Activated T-helper 1 cell treated with anti-CD3 and anti-CD28 coated beads, Interleukin-12 subunit alpha, Interleukin-12 subunit beta, Interleukin-2, Interleukin-4 antibody, amounts not matched to agents 30 ng/mL and 10 ng/mL and 1 ng/mL, durations not matched to agents 14 hours and 24 hours and 36 hours (primary cell): ENCODE data around the gene SRRT. TPM values are rescaled to one million over a fixed set of nuclear protein-coding genes. Genes with fewer than 3 reads are reported as not detected.
A peak's percentile ranks its signal among the peaks of the same experiment; 100 is the strongest.

Experiments used
- DNase-seq: peaks from one replicate; pipeline ENCODE4 v3.0.0; 2021; ENCODE audit warnings: low spot score
- H3K27ac Mint-ChIP-seq: one replicate; pipeline ENCODE4 v1.8.0; 2021; ENCODE audit warnings: mild to moderate bottlenecking, mixed read lengths
- H3K27me3 Mint-ChIP-seq: one replicate; pipeline ENCODE4 v1.8.0; 2022; ENCODE audit warnings: mild to moderate bottlenecking, moderate library complexity, mixed read lengths; ENCODE audit not compliant: insufficient read depth
- H3K36me3 Mint-ChIP-seq: one replicate; pipeline ENCODE4 v1.8.0; 2021; ENCODE audit warnings: low read depth, mixed read lengths
- H3K4me1 Mint-ChIP-seq: one replicate; pipeline ENCODE4 v1.8.0; 2021; ENCODE audit warnings: low read depth, mixed read lengths
- H3K4me3 Mint-ChIP-seq: one replicate; pipeline ENCODE4 v1.8.0; 2021; ENCODE audit warnings: mild to moderate bottlenecking, moderate library complexity, mixed read lengths
- H3K9me3 Mint-ChIP-seq: one replicate; pipeline ENCODE4 v1.8.0; 2021; ENCODE audit warnings: mixed read lengths
- intact Hi-C: fragments of 100-400 bp; cut with micrococcal nuclease; formaldehyde crosslinking; loops from one replicate; pipeline ENCODE4 v1.15.1; 2024
- total RNA-seq: library from RNA; stranded (reverse); gene quantifications from 2 replicates; pipeline ENCODE4 v1.2.3, GENCODE V29; 2022

The SRRT gene
- total RNA-seq, 1 donor from 2014 or later, result 306 TPM

DNA sequence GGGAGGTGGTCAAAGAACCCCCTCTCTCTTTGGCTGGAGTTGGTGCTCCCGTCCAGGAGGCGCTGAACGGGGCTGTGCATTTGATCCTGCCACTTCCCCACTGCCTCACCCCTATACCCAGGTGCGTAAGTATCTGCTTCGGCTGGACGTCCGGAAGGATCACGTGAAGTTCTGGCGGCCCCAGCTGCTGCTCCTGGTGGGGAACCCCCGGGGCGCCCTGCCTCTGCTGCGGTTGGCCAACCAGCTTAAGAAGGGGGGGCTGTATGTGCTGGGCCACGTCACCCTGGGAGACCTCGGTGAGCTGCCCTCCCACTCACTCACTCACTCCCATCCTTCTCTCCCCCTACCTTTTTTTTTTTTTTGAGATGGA, 13.3 kb upstream of the SRRT start:
- peaks cover under 1% of the 10 kb centered on the region for H3K4me1 Mint-ChIP-seq
- peaks cover 36% of the 10 kb centered on the region for H3K36me3 Mint-ChIP-seq
- no peak overlapping the region for H3K4me3 Mint-ChIP-seq
- intact Hi-C loops, result no loop called here
- no peaks in the 10 kb centered on the region for H3K9me3 Mint-ChIP-seq
- no peak overlapping the region for H3K27ac Mint-ChIP-seq
- H3K27me3 Mint-ChIP-seq, result no peaks in the 10 kb centered on the region
- DNase-seq, result no peak

DNA sequence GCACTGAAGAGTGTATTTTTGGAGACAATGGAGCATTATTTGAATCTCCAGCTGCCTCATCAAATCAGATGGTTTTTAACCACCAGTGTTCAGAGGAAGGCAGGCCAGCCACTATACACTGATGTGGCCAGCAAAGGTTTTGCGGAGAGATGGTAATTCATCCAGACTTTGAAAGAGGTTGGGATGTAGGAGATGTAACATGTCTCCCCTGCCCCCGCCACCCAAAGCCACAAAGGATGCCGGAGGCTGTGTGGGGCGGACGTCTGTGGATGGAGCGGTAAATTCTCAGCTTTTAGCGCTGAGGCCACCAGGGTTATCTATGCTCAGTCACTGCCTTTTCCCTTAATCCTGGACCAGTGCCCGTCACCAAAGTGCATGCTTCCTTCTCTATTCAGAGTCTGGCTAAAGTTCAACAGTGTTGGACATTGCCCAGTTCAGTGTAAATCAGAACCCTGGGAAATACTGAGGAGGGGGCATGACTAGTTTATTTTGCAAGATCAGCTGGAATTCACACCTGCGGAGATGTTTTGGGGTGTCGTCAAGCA, 11.4 kb upstream of the SRRT start:
- DNase-seq, result no peak
- Mint-ChIP-seq H3K27me3 (peaks cover 2% of the 10 kb centered on the region), H3K9me3 (no peaks in the 10 kb centered on the region), H3K4me1 (peaks cover 12% of the 10 kb centered on the region), H3K4me3 (no peak overlapping the region), H3K27ac (no peak overlapping the region), H3K36me3 (peaks cover 33% of the 10 kb centered on the region)
- intact Hi-C loops, result no loop called here

DNA sequence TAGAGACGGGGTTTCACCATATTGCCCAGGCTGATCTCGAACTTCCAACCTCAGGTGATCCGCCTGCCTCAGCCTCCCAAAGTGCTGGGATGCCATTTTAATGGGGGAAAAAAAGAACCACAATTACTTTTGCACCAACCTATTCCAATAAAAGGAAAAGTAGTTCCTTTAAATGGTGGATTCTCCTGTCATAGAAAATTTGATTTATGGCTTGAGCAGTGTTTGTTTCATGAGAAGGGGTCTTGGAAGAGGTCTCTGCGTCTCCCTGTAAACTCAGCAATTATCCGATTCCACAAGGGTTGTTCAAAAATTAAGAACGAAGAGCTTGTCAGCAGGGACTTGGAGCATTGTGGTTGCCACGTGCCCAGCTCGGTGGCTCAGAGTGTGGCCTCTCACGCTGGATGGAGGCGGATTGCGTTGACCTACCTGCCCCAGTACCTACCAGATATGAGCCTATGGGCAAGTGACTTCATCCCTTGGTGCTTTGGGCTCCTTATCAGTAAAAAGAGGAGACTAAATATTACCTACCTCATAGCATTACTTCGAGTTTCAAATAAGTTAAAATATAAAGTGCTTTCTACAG, 10.5 kb upstream of the SRRT start:
- DNase-seq, result no peak
- Mint-ChIP-seq H3K36me3 (peaks cover 33% of the 10 kb centered on the region), H3K9me3 (no peaks in the 10 kb centered on the region), H3K4me3 (no peak overlapping the region), H3K27me3 (peaks cover 2% of the 10 kb centered on the region), H3K27ac (no peak overlapping the region), H3K4me1 (peaks cover 12% of the 10 kb centered on the region)
- intact Hi-C loops, result no loop called here

DNA sequence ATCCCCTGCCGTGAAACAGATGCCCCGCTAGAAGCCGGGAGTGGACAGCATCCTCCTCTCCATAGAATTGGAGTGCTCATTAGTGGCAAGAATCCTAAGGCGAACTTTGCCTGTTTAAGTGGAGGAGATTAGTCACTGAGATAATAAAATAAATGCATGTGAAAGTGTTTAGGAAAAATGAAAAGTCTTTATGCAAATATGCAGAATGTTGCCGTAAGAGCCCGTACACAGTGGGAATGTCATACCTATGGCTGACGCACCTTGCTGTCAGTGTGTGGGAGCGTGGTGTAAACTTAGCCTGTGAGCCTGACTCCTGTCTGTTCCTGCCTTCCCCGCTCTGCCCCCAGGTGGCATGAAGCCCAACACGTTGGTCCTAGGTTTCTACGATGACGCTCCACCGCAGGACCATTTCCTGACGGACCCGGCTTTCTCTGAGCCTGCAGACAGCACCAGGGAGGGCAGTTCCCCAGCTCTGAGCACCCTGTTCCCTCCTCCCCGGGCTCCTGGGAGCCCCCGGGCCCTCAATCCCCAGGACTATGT, 9.5 kb upstream of the SRRT start:
- DNase-seq, result no peak
- H3K4me1 Mint-ChIP-seq, result peaks cover 12% of the 10 kb centered on the region
- intact Hi-C loops, result loop anchor here (5.0 kb wide), 1 partner anchor 593 kb away; no protein-coding TSS in a partner anchor
- H3K27ac Mint-ChIP-seq, result no peak overlapping the region
- H3K4me3 Mint-ChIP-seq, result peak overlapping the region; percentile 30
- peaks cover 2% of the 10 kb centered on the region for H3K27me3 Mint-ChIP-seq
- H3K9me3 Mint-ChIP-seq, result no peaks in the 10 kb centered on the region
- peaks cover 30% of the 10 kb centered on the region for H3K36me3 Mint-ChIP-seq

DNA sequence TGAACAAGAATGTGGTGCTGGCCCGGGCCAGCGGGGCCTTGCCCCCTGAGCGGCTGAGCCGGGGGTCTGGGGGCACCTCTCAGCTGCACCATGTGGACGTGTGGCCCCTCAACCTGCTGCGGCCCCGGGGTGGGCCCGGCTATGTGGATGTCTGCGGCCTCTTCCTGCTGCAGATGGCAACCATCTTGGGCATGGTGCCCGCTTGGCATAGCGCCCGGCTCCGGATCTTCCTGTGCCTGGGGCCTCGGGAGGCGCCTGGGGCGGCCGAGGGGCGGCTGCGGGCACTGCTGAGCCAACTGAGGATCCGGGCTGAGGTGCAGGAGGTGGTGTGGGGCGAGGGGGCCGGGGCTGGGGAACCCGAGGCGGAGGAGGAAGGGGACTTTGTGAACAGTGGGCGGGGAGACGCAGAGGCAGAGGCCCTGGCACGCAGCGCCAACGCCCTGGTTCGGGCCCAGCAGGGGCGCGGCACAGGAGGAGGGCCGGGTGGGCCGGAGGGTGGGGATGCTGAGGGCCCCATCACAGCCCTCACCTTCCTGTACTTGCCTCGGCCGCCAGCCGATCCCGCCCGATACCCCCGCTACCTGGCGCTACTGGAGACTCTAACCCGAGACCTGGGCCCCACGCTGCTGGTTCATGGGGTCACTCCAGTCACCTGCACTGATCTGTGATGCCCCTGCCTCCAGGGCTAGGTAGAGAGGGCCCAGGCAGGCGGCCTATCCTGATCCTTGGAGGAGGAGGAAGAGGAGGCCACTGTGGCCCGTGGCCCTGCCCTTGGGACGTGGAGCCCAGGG, 8.8 kb upstream of the SRRT start:
- intact Hi-C loops, result loop anchor here (5.0 kb wide), 1 partner anchor 594 kb away; no protein-coding TSS in a partner anchor
- Mint-ChIP-seq H3K4me3 (peak overlapping the region; percentile 91), H3K36me3 (peaks cover 31% of the 10 kb centered on the region), H3K4me1 (peaks cover 12% of the 10 kb centered on the region), H3K9me3 (no peaks in the 10 kb centered on the region), H3K27ac (peak overlapping the region; percentile 90), H3K27me3 (peaks cover 2% of the 10 kb centered on the region)
- no peak for DNase-seq

DNA sequence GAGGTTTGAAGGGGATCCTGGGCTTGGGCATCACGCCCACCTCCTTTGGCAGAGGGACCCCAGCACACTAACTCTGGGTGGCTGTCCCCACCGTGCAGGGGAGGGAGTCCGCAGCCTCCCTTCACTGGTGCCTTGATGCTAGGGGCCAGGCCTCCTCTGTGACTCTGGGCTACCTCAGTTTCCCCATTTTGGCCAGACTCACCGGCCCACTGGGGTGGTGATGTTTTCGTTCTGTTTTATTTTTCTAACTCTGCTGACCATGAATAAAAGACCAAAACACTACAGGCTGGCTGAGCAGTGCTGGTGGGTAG, 8.2 kb upstream of the SRRT start:
- Mint-ChIP-seq H3K4me1 (peaks cover 12% of the 10 kb centered on the region), H3K9me3 (no peaks in the 10 kb centered on the region), H3K27ac (peak overlapping the region; percentile 90), H3K27me3 (peaks cover 2% of the 10 kb centered on the region), H3K4me3 (peak overlapping the region; percentile 91), H3K36me3 (peaks cover 34% of the 10 kb centered on the region)
- no peak for DNase-seq
- intact Hi-C loops, result loop anchor here (1.0 to 5.0 kb wide), 3 partner anchors 9 to 594 kb away; partner anchors contain the start of genes SLC12A9 and SRRT

DNA sequence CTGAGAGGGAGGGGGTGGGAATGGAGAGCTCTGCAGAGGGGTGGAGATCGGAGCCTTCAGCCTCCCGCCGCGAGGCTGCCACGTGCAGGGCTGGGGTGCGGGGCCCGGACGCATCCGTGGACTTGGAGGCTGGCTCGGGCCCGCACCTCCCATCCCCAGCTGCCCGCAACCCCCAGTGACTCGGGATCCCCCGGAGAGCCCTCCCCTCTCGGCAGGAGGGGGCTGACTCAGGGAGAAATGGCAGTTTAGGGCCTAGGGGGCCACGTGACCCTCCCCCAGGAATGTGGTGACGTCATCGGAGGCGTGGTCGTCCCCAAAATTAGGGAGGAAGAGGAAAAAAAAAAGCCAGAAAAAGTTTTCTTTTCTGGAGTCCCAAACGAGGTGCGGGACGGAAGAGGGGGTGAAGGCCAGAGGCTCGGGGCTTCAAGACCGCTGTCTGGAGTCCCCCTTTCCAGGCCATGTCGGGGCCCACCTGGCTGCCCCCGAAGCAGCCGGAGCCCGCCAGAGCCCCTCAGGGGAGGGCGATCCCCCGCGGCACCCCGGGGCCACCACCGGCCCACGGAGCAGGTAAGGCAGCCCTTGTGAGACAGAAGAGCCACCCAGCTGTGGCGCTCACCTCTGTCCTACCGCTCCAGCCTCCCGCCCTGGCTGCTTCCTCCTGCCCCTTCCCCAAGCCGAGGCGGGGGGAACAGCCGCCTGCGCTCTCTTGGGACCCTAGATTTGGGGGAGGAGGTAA, 7.7 kb upstream of the SRRT start, which contains the start of gene TRIP6:
TRIP6 (plus strand) TSS at position 348 of the 736 bp plus-strand sequence; CDS start at position 459, 111 bp downstream.
- peaks cover 34% of the 10 kb centered on the region for H3K36me3 Mint-ChIP-seq
- peak within 1 kb of the TSS; percentile 91 for H3K4me3 Mint-ChIP-seq
- peak; percentile 43 for DNase-seq
- intact Hi-C loops, result loop anchor here (1.0 to 5.0 kb wide), 3 partner anchors 8 to 595 kb away; partner anchors contain the start of genes SLC12A9 and SRRT
- H3K27me3 Mint-ChIP-seq, result peaks cover 2% of the 10 kb centered on the region
- peak within 1 kb of the TSS; percentile 90 for H3K27ac Mint-ChIP-seq
- H3K9me3 Mint-ChIP-seq, result no peaks in the 10 kb centered on the region
- H3K4me1 Mint-ChIP-seq, result peaks cover 12% of the 10 kb centered on the region

DNA sequence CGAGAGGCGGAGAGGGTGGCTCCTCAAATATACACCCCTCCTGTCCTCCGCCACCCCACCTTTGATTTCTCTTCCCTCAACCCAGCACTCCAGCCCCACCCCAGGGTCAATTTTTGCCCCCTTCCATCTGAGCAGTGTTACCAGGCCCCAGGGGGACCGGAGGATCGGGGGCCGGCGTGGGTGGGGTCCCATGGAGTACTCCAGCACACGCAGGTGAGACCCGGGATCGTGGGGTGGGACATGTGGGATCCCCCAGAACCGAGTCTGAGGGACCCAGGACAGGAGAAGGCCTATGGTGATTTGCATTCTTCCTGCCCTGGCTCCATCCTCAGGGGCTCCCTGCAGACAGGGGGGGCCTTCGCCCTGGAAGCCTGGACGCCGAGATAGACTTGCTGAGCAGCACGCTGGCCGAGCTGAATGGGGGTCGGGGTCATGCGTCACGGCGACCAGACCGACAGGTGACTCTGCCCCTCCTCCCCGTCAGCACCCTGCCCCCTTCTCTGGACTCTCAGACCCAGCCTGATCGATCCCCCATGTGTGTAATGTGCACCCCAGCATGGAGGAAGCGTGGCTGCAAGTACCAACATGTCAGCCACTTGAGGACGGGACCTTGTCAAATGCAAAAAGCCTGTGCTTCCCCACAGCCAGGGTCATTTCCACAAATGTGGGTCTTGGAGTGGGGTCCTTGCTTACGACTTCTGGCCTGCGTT, 7.0 kb upstream of the SRRT start:
- intact Hi-C loops, result loop anchor here (1.0 to 5.0 kb wide), 3 partner anchors 7 to 596 kb away; partner anchors contain the start of genes SLC12A9 and SRRT
- no peak for DNase-seq
- Mint-ChIP-seq H3K4me1 (peaks cover 12% of the 10 kb centered on the region), H3K27ac (peak overlapping the region; percentile 73), H3K36me3 (peaks cover 33% of the 10 kb centered on the region), H3K4me3 (peak overlapping the region; percentile 91), H3K9me3 (no peaks in the 10 kb centered on the region), H3K27me3 (peaks cover 2% of the 10 kb centered on the region)

DNA sequence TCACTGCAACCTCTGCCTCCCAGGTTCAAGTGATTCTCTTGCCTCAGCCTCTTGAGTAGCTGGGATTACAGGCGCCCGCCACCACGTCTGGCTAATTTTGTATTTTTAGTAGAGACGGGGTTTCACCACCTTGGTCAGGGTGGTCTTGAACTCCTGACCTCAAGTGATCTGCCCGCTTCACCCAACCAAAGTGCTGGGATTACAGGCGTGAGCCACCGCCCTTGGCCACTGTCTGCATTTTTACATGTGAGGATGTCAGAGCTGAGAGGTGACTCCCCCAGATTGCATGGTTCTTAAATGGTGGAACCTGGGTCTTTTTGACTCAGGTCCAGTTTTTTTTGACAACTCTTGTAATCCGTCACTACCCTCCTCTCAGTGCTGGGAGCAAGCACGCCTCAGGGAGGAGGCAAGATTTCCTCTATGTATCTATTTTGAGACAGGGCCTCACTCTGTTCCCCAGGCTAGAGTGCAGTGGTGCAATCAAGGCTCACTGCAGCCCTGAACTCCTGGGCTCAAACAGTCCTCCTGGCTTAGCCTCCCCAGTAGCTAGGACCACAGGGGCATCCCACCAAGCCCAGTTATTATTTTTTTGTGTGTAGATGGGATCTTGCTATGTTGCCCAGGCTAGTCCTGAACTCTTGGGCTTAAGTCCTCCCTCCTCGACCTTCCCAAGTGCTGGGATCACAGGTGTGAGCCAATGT, 1.2 kb upstream of the SRRT start:
- Mint-ChIP-seq H3K9me3 (no peaks in the 10 kb centered on the region), H3K4me3 (peak overlapping the region; percentile 98), H3K36me3 (peaks cover 59% of the 10 kb centered on the region), H3K4me1 (peaks cover 34% of the 10 kb centered on the region), H3K27ac (peak overlapping the region; percentile 97), H3K27me3 (no peaks in the 10 kb centered on the region)
- no peak for DNase-seq
- intact Hi-C loops, result loop anchor here (2.0 kb wide), 2 partner anchors 287 to 379 kb away; partner anchors contain the start of genes FBXO24 and LRCH4

DNA sequence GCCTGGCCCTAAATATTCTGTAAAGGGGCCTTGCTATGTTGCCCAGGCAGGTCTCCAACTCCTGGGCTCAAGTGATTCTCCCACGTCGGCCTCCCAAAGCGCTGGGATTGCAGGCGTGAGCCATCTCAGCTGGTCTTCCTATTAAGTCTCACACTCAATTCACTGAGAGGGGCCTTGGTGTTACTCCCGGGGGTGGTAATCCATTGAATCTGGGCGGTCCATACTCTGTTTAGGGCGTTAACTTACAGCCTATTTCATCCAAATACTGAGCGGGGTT, 665 bp upstream of the SRRT start:
- Mint-ChIP-seq H3K4me3 (peak overlapping the region; percentile 98), H3K27me3 (no peaks in the 10 kb centered on the region), H3K4me1 (peaks cover 37% of the 10 kb centered on the region), H3K36me3 (peaks cover 59% of the 10 kb centered on the region), H3K9me3 (no peaks in the 10 kb centered on the region), H3K27ac (peak overlapping the region; percentile 97)
- intact Hi-C loops, result loop anchor here (2.0 kb wide), 2 partner anchors 287 to 379 kb away; partner anchors contain the start of genes FBXO24 and LRCH4
- DNase-seq, result no peak

DNA sequence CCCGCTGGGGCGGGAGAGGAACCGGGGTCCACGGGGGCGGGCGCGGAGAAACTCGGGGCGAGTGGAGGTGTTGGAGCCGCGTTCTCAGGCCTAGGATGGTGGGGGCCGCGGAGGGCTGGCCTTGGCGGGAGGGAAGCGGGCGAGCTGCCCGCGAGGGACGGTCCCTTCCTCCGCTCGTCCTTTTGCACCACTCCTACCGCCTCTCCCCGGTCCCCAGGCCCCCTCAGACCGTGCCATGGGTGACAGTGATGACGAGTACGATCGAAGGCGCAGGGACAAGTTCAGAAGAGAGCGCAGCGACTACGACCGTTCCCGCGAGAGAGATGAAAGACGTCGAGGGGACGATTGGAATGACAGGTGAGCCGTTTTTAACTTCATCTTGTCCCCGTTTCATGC, 451 bp downstream of the SRRT start:
- Mint-ChIP-seq H3K27me3 (no peaks in the 10 kb centered on the region), H3K4me1 (peaks cover 44% of the 10 kb centered on the region), H3K27ac (peak overlapping the region; percentile 97), H3K4me3 (peak overlapping the region; percentile 98), H3K36me3 (peaks cover 65% of the 10 kb centered on the region), H3K9me3 (no peaks in the 10 kb centered on the region)
- intact Hi-C loops, result loop anchor here (1.0 to 2.0 kb wide), 8 partner anchors 8 to 446 kb away; partner anchors contain the start of genes FBXO24, GNB2, LRCH4 and MEPCE
- peak; percentile 30 for DNase-seq
